ENCODE results near the gene MTCL1. TPM values are rescaled to one million over a fixed set of nuclear protein-coding genes. Genes with fewer than 3 reads are reported as not detected.

Gene MTCL1
- total RNA-seq, 1 donor from 2014 or later: 50.5 TPM

DNA sequence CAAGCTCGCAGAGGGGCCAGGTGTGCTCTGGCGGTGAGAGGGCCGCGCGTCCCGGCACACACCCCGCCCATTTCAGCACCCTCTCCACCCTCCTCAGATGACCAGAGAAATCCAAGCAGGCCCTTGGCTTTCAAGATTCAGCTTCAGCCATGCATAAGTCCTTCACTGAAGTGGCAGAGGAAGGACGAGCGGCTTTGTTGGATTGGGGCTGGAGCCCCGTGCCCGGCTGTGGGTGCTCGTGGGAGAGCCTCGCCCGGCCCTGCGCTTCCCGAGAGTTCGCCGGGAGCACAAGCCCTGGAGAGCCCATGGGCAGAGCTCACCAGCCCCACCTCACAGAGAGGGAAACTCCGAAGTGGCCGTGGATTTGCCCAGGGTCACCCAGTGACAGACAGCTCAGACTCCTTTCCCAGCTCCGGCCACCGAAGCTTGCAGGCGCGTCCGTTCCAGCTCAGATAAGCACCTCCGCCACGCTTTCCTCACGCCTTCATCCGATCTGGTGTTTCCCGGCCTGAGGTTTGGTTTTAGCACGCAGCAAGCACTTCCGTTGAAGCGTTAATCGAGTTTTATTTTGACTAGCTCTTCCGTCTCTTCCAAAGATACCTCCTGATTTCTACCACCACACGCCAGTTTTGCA lies 45.6 kb upstream of the MTCL1 start:
- Histone ChIP-seq H3K27me3 (ENCODE audit: control insufficient read depth, insufficient read depth, low read length) (no peaks in the 10 kb centered on the region), H3K4me3 (ENCODE audit: low read depth, low read length) (no peak overlapping the region), H3K36me3 (ENCODE audit: control insufficient read depth, insufficient read depth, low read length) (no peaks in the 10 kb centered on the region)
- TF ChIP-seq, protein P1, sequence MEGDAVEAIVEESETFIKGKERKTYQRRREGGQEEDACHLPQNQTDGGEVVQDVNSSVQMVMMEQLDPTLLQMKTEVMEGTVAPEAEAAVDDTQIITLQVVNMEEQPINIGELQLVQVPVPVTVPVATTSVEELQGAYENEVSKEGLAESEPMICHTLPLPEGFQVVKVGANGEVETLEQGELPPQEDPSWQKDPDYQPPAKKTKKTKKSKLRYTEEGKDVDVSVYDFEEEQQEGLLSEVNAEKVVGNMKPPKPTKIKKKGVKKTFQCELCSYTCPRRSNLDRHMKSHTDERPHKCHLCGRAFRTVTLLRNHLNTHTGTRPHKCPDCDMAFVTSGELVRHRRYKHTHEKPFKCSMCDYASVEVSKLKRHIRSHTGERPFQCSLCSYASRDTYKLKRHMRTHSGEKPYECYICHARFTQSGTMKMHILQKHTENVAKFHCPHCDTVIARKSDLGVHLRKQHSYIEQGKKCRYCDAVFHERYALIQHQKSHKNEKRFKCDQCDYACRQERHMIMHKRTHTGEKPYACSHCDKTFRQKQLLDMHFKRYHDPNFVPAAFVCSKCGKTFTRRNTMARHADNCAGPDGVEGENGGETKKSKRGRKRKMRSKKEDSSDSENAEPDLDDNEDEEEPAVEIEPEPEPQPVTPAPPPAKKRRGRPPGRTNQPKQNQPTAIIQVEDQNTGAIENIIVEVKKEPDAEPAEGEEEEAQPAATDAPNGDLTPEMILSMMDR (IDR thresholded peaks at IDR 0.05; ENCODE audit: insufficient read depth, low read length, poor library complexity, severe bottlenecking): no peak
- no peak for DNase-seq (ENCODE audit: low read depth)

DNA sequence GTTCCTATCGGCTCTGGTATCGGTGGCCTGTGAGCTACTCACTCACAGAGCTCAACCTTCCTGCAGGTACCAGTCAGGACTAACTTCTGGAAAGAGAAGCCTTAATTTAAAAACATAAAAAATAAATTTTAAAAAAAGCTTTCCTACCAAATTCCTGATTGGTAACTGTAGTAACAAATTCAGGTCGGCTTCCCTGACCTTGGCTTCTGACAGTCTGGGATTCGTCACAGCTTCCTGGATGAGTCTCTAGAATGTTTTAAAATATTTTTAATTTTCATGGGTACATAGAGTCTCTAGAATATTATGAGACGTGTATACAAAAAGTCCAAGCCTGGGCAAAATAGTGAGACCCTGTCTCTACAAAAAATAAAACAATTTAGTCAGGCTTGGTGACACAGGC lies 45.0 kb upstream of the MTCL1 start:
- no peak overlapping the region for H3K4me3 ChIP-seq (ENCODE audit: low read depth, low read length)
- TF ChIP-seq, protein P1 (IDR thresholded peaks at IDR 0.05; ENCODE audit: insufficient read depth, low read length, poor library complexity, severe bottlenecking): no peak
- no peaks in the 10 kb centered on the region for H3K36me3 ChIP-seq (ENCODE audit: control insufficient read depth, insufficient read depth, low read length)
- no peaks in the 10 kb centered on the region for H3K27me3 ChIP-seq (ENCODE audit: control insufficient read depth, insufficient read depth, low read length)
- no peak for DNase-seq (ENCODE audit: low read depth)

DNA sequence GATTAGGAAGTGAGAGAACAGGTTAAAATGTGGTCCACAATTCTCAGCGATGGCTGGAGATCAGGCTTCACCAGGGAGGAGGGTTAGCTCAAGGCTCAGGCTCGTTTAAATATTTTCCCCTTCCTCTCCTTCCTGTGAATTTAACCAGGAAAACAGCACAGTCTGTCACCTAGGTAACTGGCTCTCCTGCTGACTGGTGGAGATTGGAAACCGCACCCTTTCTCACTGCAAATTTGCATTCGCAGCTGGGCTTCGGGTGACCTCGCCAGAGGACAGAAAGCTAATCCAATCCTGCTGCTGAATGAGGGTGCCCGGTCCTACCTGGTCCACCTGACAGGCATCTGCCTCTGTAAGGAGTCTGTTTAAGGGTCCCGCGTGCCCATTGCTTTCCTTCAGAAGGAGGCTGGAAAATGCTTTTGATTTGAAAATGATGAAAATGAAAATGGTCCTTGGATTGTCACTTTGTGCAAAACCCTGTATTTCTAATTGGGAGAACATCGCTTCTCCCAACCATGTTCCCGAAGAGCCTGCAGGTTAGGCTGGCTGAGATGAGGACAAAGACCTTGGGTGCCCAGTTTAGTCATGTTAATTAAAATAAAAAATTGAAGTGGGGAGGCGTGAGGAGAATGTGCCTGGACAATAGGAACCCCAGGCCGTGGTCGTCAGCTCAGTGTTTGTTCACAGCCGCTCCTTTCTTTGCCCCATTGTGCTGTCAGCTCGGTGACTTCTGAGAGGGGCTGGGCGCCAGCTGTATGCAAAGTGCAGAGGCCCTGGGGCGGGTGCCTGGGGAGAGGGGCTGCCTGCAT lies 43.4 kb upstream of the MTCL1 start:
- TF ChIP-seq, protein P1 (IDR thresholded peaks at IDR 0.05; ENCODE audit: insufficient read depth, low read length, poor library complexity, severe bottlenecking): no peak
- Histone ChIP-seq H3K36me3 (ENCODE audit: control insufficient read depth, insufficient read depth, low read length) (no peaks in the 10 kb centered on the region), H3K4me3 (ENCODE audit: low read depth, low read length) (no peak overlapping the region), H3K27me3 (ENCODE audit: control insufficient read depth, insufficient read depth, low read length) (no peaks in the 10 kb centered on the region)
- DNase-seq (ENCODE audit: low read depth): peak; percentile 59

DNA sequence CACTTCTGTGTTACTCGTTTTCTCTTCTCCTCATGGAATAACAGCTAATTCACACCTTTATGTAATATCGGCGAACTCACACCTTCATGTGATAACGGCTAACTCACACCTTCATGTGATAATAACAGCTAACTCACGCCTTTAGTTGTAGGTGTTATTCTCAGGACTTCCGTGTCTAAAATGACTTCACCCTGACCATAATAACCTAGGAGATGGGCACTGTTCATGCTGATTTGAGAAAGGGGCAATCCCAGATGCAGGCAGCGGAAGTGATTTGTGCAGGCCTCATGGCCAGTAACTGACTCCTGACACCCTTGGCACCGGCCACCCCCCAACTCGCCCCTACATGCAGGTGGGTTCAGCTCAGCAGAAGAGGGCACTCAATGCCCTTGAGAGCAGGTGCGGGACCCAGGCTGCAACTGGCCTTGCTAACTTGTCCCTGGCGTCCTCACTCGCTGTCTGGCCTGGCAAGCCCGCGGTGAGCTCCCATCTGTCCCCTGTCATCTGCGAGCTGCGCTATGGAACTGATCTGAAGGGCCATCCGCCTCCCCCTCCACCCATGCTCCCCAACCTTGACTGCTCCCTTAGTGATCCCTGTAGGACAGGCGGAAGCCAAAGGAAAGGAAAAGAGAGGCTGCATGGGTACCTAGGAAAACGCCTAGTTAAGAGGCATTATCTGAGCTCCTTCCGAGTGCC lies 42.6 kb upstream of the MTCL1 start:
- DNase-seq (ENCODE audit: low read depth): no peak
- Histone ChIP-seq H3K27me3 (ENCODE audit: control insufficient read depth, insufficient read depth, low read length) (no peaks in the 10 kb centered on the region), H3K36me3 (ENCODE audit: control insufficient read depth, insufficient read depth, low read length) (no peaks in the 10 kb centered on the region), H3K4me3 (ENCODE audit: low read depth, low read length) (no peak overlapping the region)
- TF ChIP-seq, protein P1 (IDR thresholded peaks at IDR 0.05; ENCODE audit: insufficient read depth, low read length, poor library complexity, severe bottlenecking): no peak

DNA sequence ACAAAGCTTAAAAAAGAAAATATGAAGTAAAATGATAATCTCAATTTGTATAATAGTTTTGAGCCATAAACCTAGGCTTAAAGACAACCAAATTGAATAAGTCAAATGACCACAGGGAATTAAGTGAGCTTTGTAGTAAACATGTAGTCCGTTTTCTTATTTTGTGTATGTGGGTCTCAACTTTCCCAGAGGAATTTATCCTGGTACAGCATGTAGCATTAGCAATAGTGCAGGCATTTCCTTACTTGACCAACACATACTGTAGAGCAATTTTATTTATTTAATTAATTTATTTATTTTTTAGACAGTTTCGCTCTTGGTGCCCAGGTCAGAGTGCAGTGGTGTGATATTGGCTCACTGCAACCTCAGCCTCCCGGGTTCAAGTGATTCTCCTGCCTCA lies 37.5 kb upstream of the MTCL1 start:
- Histone ChIP-seq H3K36me3 (ENCODE audit: control insufficient read depth, insufficient read depth, low read length) (no peaks in the 10 kb centered on the region), H3K4me3 (ENCODE audit: low read depth, low read length) (no peak overlapping the region), H3K27me3 (ENCODE audit: control insufficient read depth, insufficient read depth, low read length) (no peaks in the 10 kb centered on the region)
- DNase-seq (ENCODE audit: low read depth): no peak
- TF ChIP-seq, protein P1 (IDR thresholded peaks at IDR 0.05; ENCODE audit: insufficient read depth, low read length, poor library complexity, severe bottlenecking): no peak
